ENCODE measurements around the gene CENPM. TPM values are rescaled to one million over a fixed set of nuclear protein-coding genes. Genes with fewer than 3 reads are reported as not detected.

CENPM gene
- polyA plus RNA-seq, 1 of the 3 experiments (the other 2 are of a cell fraction) = 15.6 TPM

- Histone ChIP-seq H3K4me3 (ENCODE audit: low read depth in 2 of 2, low read length in 1 of 2) (no peak overlapping the region), H3K4me2 (no peak overlapping the region)
Observed at GRCh38 chr22:41909310-41910049, 37.5 kb downstream of the CENPM start.

More at GRCh38 chr22:41909310-41910049, 37.5 kb downstream of the CENPM start:
- no peak for TF ChIP-seq JUND (IDR thresholded peaks at IDR 0.05)
- TF ChIP-seq RAD21 (IDR thresholded peaks at IDR 0.05; ENCODE audit: low read length) = no peak
- TF ChIP-seq GABPA (IDR thresholded peaks at IDR 0.05; ENCODE audit: low read depth) = no peak
- no peak for TF ChIP-seq PBX3 (IDR thresholded peaks at IDR 0.05)
- no peak for TF ChIP-seq RCOR1 (IDR thresholded peaks at IDR 0.05; ENCODE audit: low read length)
- no peak for TF ChIP-seq EP300 (IDR thresholded peaks at IDR 0.05; ENCODE audit: borderline replicate concordance in 1 of 2, low read depth in 1 of 2, low read length in 1 of 2)
- TF ChIP-seq IRF3 (IDR thresholded peaks at IDR 0.05; ENCODE audit: low read depth, low read length) = no peak
- no peak for TF ChIP-seq FOSL2 (IDR thresholded peaks at IDR 0.05; ENCODE audit: borderline replicate concordance, low read depth)
- no peak for TF ChIP-seq EZH2phosphoT487 (IDR thresholded peaks at IDR 0.05; ENCODE audit: borderline replicate concordance, low read depth)
- no peak for TF ChIP-seq ELF1 (IDR thresholded peaks at IDR 0.05)
- no peak for TF ChIP-seq MEF2A (IDR thresholded peaks at IDR 0.05; ENCODE audit: borderline replicate concordance, low read depth)
- no peak for TF ChIP-seq SIN3A (IDR thresholded peaks at IDR 0.05; ENCODE audit: borderline replicate concordance, low read depth, low read length)
- no peak for TF ChIP-seq USF2 (IDR thresholded peaks at IDR 0.05; ENCODE audit: borderline replicate concordance, low read depth, low read length)
- TF ChIP-seq SMC3 (IDR thresholded peaks at IDR 0.05; ENCODE audit: low read depth, low read length) = no peak
- no CpG with 5 or more reads among the region's 55 CpGs for WGBS (ENCODE audit: low lambda C conversion rate)
- Histone ChIP-seq H3K79me2 (ENCODE audit: insufficient read depth) (no peaks in the 10 kb centered on the region), H3K27me3 (ENCODE audit: insufficient read depth) (peaks cover 26% of the 10 kb centered on the region; the same call in 1 of the 2 replicates), H4K20me1 (ENCODE audit: insufficient read depth) (no peaks in the 10 kb centered on the region), H3K27ac (ENCODE audit: low read depth in 2 of 2, low read length in 1 of 2) (no peak overlapping the region), H3F3A (replicated peaks; ENCODE audit: insufficient read depth) (no peaks in the 10 kb centered on the region), H3K9me3 (no peaks in the 10 kb centered on the region), H3K9ac (no peak overlapping the region), H3K9me2 (no peaks in the 10 kb centered on the region), H2AFZ (ENCODE audit: low read depth) (no peak overlapping the region), H3K4me1 (ENCODE audit: control insufficient read depth in 1 of 2, insufficient read depth in 2 of 2, low read depth in 1 of 2, low read length in 1 of 2) (no peaks in the 10 kb centered on the region; a peak in 1 of 4 replicates), H3K36me3 (replicated peaks in 1 of 2; ENCODE audit: control insufficient read depth in 1 of 2, insufficient read depth in 2 of 2, low read length in 1 of 2) (no peaks in the 10 kb centered on the region)
- ChIA-PET POLR2A (no interaction called here), CTCF (no interaction called here)
- no peak for DNase-seq
